H1 (cell line): ENCODE measurements around the gene PSMD7. TPM values are rescaled to one million over a fixed set of nuclear protein-coding genes. Genes with fewer than 3 reads are reported as not detected.

Experiments
- CTCF ChIA-PET: fragments of 300-600 bp; sonication (Branson Sonifier 250); formaldehyde crosslinking; loops from one replicate; lab custom pipeline; 2021; ENCODE audit not compliant: partially characterized antibody; lab: Charles Lee
- POLR2A ChIA-PET: fragments of 300-600 bp; sonication (Branson Sonifier 250); formaldehyde crosslinking; loops from one replicate; lab custom pipeline; 2021; ENCODE audit warnings: inconsistent platforms; ENCODE audit not compliant: partially characterized antibody; lab: Charles Lee
- DNase-seq, 2 experiments: peaks; one replicate each; pipeline versions ENCODE4 v3.0.0 to v3.0.0-alpha.2; 2010 to 2022; ENCODE audit warnings: low spot score in 2 of 2, low read depth in 1 of 2, mixed read lengths in 1 of 2
- FAIRE-seq: peaks from 2 replicates; lab custom pipeline; 2011; peaks lifted over from hg19 to GRCh38; lab: Jason Lieb, UNC
- H2AFZ ChIP-seq: 2 replicates; pipeline ENCODE4 v1.8.1; 2012; ENCODE audit warnings: low read length, inconsistent platforms
- H2AK5ac ChIP-seq: 2 replicates; pipeline ENCODE4 v1.6.1; 2013; ENCODE audit warnings: low read depth, low read length
- H2BK120ac ChIP-seq: replicated peaks from 2 replicates; pipeline ENCODE3; 2013; ENCODE audit warnings: low read depth, low read length, inconsistent platforms
- H2BK12ac ChIP-seq: 2 replicates; pipeline ENCODE4 v1.6.1; 2013; ENCODE audit warnings: low read depth, low read length
- H2BK15ac ChIP-seq: 2 replicates; pipeline ENCODE4 v1.6.1; 2013; ENCODE audit warnings: low read length
- H2BK20ac ChIP-seq: 2 replicates; pipeline ENCODE4 v1.6.1; 2013; ENCODE audit warnings: low read length
- H2BK5ac ChIP-seq: 2 replicates; pipeline ENCODE4 v1.6.1; 2013; ENCODE audit warnings: low read depth, low read length
- H3K14ac ChIP-seq: 2 replicates; pipeline ENCODE4 v1.6.1; 2013; ENCODE audit warnings: inconsistent platforms; ENCODE audit not compliant: insufficient read length
- H3K18ac ChIP-seq: 2 replicates; pipeline ENCODE4 v1.6.1; 2013; ENCODE audit warnings: low read length; ENCODE audit errors: extremely low read depth
- H3K23ac ChIP-seq: 2 replicates; pipeline ENCODE4 v1.6.1; 2013; ENCODE audit warnings: inconsistent platforms; ENCODE audit not compliant: insufficient read length
- H3K23me2 ChIP-seq: 2 replicates; pipeline ENCODE4 v1.6.1; 2013; ENCODE audit warnings: low read depth, low read length
- H3K27ac ChIP-seq: 2 replicates; pipeline ENCODE4 v1.6.1; 2011; ENCODE audit warnings: low read depth, low read length, inconsistent platforms
- H3K27me3 ChIP-seq, 4 experiments: replicated peaks in 1 of 4; 1 replicate in 1 of 4; 2 replicates in 3 of 4; pipeline versions ENCODE4 v1.6.1 to v1.8.1; 2011 to 2013; ENCODE audit warnings: low read length in 3 of 4, mild to moderate bottlenecking in 3 of 4, inconsistent platforms in 2 of 4, mixed read lengths in 2 of 4, moderate library complexity in 1 of 4; ENCODE audit not compliant: control insufficient read depth in 3 of 4, insufficient read depth in 3 of 4; ENCODE audit errors: extremely low read depth in 1 of 4
- H3K36me3 ChIP-seq, 4 experiments: 2 replicates each; pipeline versions ENCODE4 v1.6.1 to v1.8.1; 2011 to 2013; ENCODE audit warnings: mild to moderate bottlenecking in 4 of 4, low read length in 3 of 4, moderate library complexity in 2 of 4, control low read depth in 1 of 4, inconsistent platforms in 1 of 4; ENCODE audit not compliant: insufficient read depth in 4 of 4, control insufficient read depth in 2 of 4
- H3K4ac ChIP-seq: replicated peaks from 2 replicates; pipeline ENCODE3; 2013; ENCODE audit warnings: low read length, low read depth, mixed read lengths, inconsistent platforms; ENCODE audit not compliant: insufficient read length
- H3K4me1 ChIP-seq, 4 experiments: replicated peaks in 1 of 4; 1 replicate in 1 of 4; 2 replicates in 3 of 4; pipeline versions ENCODE4 v1.6.1 to v1.8.1; 2011 to 2013; ENCODE audit warnings: low read length in 3 of 4, inconsistent platforms in 2 of 4, mixed read lengths in 1 of 4; ENCODE audit not compliant: insufficient read depth in 4 of 4, control insufficient read depth in 3 of 4
- H3K4me2 ChIP-seq, 2 experiments: 2 replicates each; pipeline versions ENCODE4 v1.6.1 to v1.8.1; 2011 to 2013; ENCODE audit warnings: low read depth in 2 of 2, low read length in 2 of 2, control low read depth in 1 of 2, inconsistent platforms in 1 of 2, mild to moderate bottlenecking in 1 of 2; ENCODE audit not compliant: insufficient read depth in 1 of 2
- H3K4me3 ChIP-seq, 4 experiments: fragments of 200-600, 300-600 bp in 1 of 4; sonication (generic), shearing (Covaris generic), sonication (Bioruptor Twin) in 1 of 4; 2 replicates each; pipeline versions ENCODE4 v1.5.1 to v1.8.1; 2011 to 2016; ENCODE audit warnings: low read length in 4 of 4, low read depth in 3 of 4, control low read depth in 2 of 4, inconsistent platforms in 2 of 4, mild to moderate bottlenecking in 2 of 4, mixed read lengths in 1 of 4, moderate library complexity in 1 of 4; ENCODE audit not compliant: insufficient read depth in 2 of 4; ENCODE audit errors: extremely low read depth in 1 of 4
- H3K56ac ChIP-seq: replicated peaks from 2 replicates; pipeline ENCODE3; 2013; ENCODE audit warnings: low read depth, mild to moderate bottlenecking, mixed read lengths, low read length, inconsistent platforms; ENCODE audit not compliant: insufficient read length
- H3K79me1 ChIP-seq: 2 replicates; pipeline ENCODE4 v1.6.1; 2013; ENCODE audit warnings: low read depth, low read length, control low read depth
- H3K79me2 ChIP-seq, 2 experiments: 2 replicates each; pipeline versions ENCODE4 v1.6.1 to v1.8.1; 2012 to 2013; ENCODE audit warnings: low read length in 2 of 2, mild to moderate bottlenecking in 2 of 2, inconsistent platforms in 1 of 2; ENCODE audit not compliant: insufficient read depth in 2 of 2, control insufficient read depth in 1 of 2
- H3K9ac ChIP-seq, 4 experiments: replicated peaks in 1 of 4; 1 replicate in 1 of 4; 2 replicates in 3 of 4; pipeline versions ENCODE4 v1.6.1 to v1.8.1; 2011 to 2013; ENCODE audit warnings: low read depth in 3 of 4, low read length in 3 of 4, control low read depth in 2 of 4, mild to moderate bottlenecking in 2 of 4, moderate library complexity in 2 of 4, inconsistent platforms in 1 of 4; ENCODE audit errors: extremely low read depth in 1 of 4
- H3K9me3 ChIP-seq, 2 experiments: 2 replicates each; pipeline versions ENCODE4 v1.6.1 to v1.8.1; 2012 to 2013; ENCODE audit warnings: mild to moderate bottlenecking in 2 of 2, moderate library complexity in 2 of 2, control low read depth in 1 of 2, inconsistent platforms in 1 of 2, low read depth in 1 of 2, low read length in 1 of 2, mixed read lengths in 1 of 2; ENCODE audit not compliant: insufficient read depth in 2 of 2
- H4K20me1 ChIP-seq, 2 experiments: replicated peaks in 1 of 2; 2 replicates each; pipeline versions ENCODE3 to v1.8.1; 2011 to 2013; ENCODE audit warnings: inconsistent platforms in 2 of 2, low read length in 2 of 2, mild to moderate bottlenecking in 1 of 2; ENCODE audit not compliant: insufficient read depth in 2 of 2, control insufficient read depth in 1 of 2
- H4K5ac ChIP-seq: 2 replicates; pipeline ENCODE4 v1.6.1; 2013; ENCODE audit warnings: low read length, low read depth, mixed read lengths, inconsistent platforms; ENCODE audit not compliant: insufficient read length
- H4K8ac ChIP-seq: 2 replicates; pipeline ENCODE4 v1.8.0; 2013; ENCODE audit warnings: mild to moderate bottlenecking, moderate library complexity, low read length, inconsistent platforms; ENCODE audit not compliant: insufficient read depth; ENCODE audit errors: extremely low read depth
- H4K91ac ChIP-seq: replicated peaks from 2 replicates; pipeline ENCODE3; 2013; ENCODE audit warnings: low read length, mixed read lengths, inconsistent platforms; ENCODE audit not compliant: insufficient read length
- ASH2L ChIP-seq: fragments of 200-600, 300-600 bp; sonication (generic); IDR thresholded peaks from one replicate; pipeline ENCODE4 v1.7.1; 2017; ENCODE audit warnings: low read length
- CBX5 ChIP-seq: fragments of 300-800, 300-1000 bp; sonication (generic); IDR thresholded peaks from 2 replicates; pipeline ENCODE4 v1.7.1; 2016; ENCODE audit warnings: antibody characterized with exemption, low read length, low read depth
- CHD1 ChIP-seq: IDR thresholded peaks from 2 replicates; pipeline ENCODE4 v1.6.1; 2012; ENCODE audit warnings: low read depth, low read length, improper control_type of control experiment
- CTCF ChIP-seq, 3 experiments: IDR thresholded peaks; 1 replicate in 2 of 3; 2 replicates in 1 of 3; pipeline versions ENCODE4 v1.5.1 to v1.6.1; 2011; ENCODE audit warnings: low read length in 3 of 3, mild to moderate bottlenecking in 3 of 3, inconsistent platforms in 2 of 3, low read depth in 1 of 3, moderate library complexity in 1 of 3; ENCODE audit not compliant: insufficient read depth in 1 of 3; ENCODE audit errors: control extremely low read depth in 1 of 3
- KDM4A ChIP-seq: IDR thresholded peaks from one replicate; pipeline ENCODE4 v1.7.1; 2012; ENCODE audit warnings: low read depth, mild to moderate bottlenecking, moderate library complexity, low read length, inconsistent platforms; ENCODE audit not compliant: severe bottlenecking
- RAD21 ChIP-seq, 2 experiments: IDR thresholded peaks in 1 of 2; conservative IDR thresholded peaks in 1 of 2; 2 replicates each; pipeline ENCODE4 v1.6.1; 2011; ENCODE audit warnings: low read depth in 2 of 2, low read length in 2 of 2, improper control_type of control experiment in 1 of 2, inconsistent platforms in 1 of 2, mild to moderate bottlenecking in 1 of 2, moderate library complexity in 1 of 2
- WGBS, 2 experiments: shearing (Covaris generic) in 1 of 2; methylation state at CpG; one replicate each; pipeline versions ENCODE4 v1.1.6 to v1.1.7; 2013 to 2015; ENCODE audit warnings: low lambda C conversion rate in 2 of 2, mixed read lengths in 2 of 2, inconsistent platforms in 1 of 2, low coverage in 1 of 2, missing lambda C conversion rate in 1 of 2; ENCODE audit not compliant: insufficient replicate concordance in 2 of 2, insufficient coverage in 1 of 2, insufficient read length in 1 of 2; ENCODE audit errors: extremely low coverage in 1 of 2, missing lambda C conversion rate in 1 of 2; 5-methylcytosine and 5-hydroxymethylcytosine counted together
- polyA plus RNA-seq, 7 experiments: library from polyadenylated mRNA; depleted of rRNA in 3 of 7; stranded (reverse) in 5 of 7; unstranded in 2 of 7; fragments of >200 nt in 5 of 7; fragments of 200-250 nt in 2 of 7; gene quantifications; 1 replicate in 5 of 7; 2 replicates in 1 of 7; 4 replicates in 1 of 7; pipeline versions ENCODE4 v1.2.1 to v1.2.3, GENCODE V29; 2011 to 2013; ENCODE audit warnings: missing spikeins in 2 of 7, mixed read lengths in 2 of 7
- total RNA-seq: library from RNA; stranded (reverse); fragmentation: NEBNext Ultra II Directional; extraction: Animal tissue kit (Norgen Biotek cat#: 25700); gene quantifications from 2 replicates; pipeline ENCODE4 v1.2.1, GENCODE V29; 2021

Gene PSMD7
- total and polyA plus RNA-seq, 2 of the 8 experiments (the other 6 are each of a cell fraction or from before 2014, with no cell fraction given), result 91.1 to 148 TPM

- peak overlapping the region; percentile 16; the same call in 1 of the 2 replicates for H4K8ac ChIP-seq
- POLR2A ChIA-PET, result interaction anchor here (0.7 to 3.7 kb wide), 5 partner anchors 8 to 64 kb away, joined by 3 to 16 read pairs (median 3); partner anchors contain the start of gene PSMD7
- H3K4me1 ChIP-seq, result no peaks in the 10 kb centered on the region
- H3K9me3 ChIP-seq, result no peaks in the 10 kb centered on the region; a peak in 1 of 4 replicates
- H3K23me2 ChIP-seq, result no peaks in the 10 kb centered on the region
- H3K23ac ChIP-seq, result no peak overlapping the region
- no peaks in the 10 kb centered on the region for H3K79me1 ChIP-seq
- no peak overlapping the region for H2BK120ac ChIP-seq
- peaks cover 0 to 1% (median 0%) of the 10 kb centered on the region in 4 experiments; a peak in 1 of 7 replicates for H3K27me3 ChIP-seq
- no peak overlapping the region for H3K56ac ChIP-seq
- no peak overlapping the region for H3K4me2 ChIP-seq
- no peak overlapping the region for H3K4me3 ChIP-seq
- TF ChIP-seq CBX5 (no peak), RAD21 (IDR thresholded peaks at IDR 0.05 in 1 of 2, conservative IDR thresholded peaks at IDR 0.05 in 1 of 2; ENCODE audit: low read depth in 2 of 2, low read length in 2 of 2) (peak; percentile 88), KDM4A (no peak), ASH2L (no peak), CHD1 (no peak), CTCF (IDR thresholded peaks at IDR 0.05; ENCODE audit: control extremely low read depth in 1 of 3, insufficient read depth in 1 of 3, low read depth in 1 of 3, low read length in 3 of 3) (peak in 2 of 3 experiments; percentile 79 to 83; a peak in 3 of 4 replicates)
- FAIRE-seq (peak; percentile 83), DNase-seq (no peak)
- no peak overlapping the region for H2BK12ac ChIP-seq
- H2BK20ac ChIP-seq, result no peak overlapping the region
- H4K91ac ChIP-seq, result no peak overlapping the region
- 73% methylated on average over 13 of the region's 15 CpGs; no CpG with 5 or more reads in 1 of the 2 experiments for WGBS, 2 experiments
- H3K9ac ChIP-seq, result no peak overlapping the region
- H3K36me3 ChIP-seq, result peaks cover 8 to 24% (median 19%) of the 10 kb centered on the region in 4 experiments; a peak in 7 of 8 replicates
- no peak overlapping the region for H3K27ac ChIP-seq
- H2AK5ac ChIP-seq, result no peak overlapping the region
- H2AFZ ChIP-seq, result no peak overlapping the region
- no peak overlapping the region for H3K18ac ChIP-seq
- no peaks in the 10 kb centered on the region for H3K79me2 ChIP-seq
- no peak overlapping the region for H4K5ac ChIP-seq
- H3K14ac ChIP-seq, result no peak overlapping the region
- H2BK15ac ChIP-seq, result no peak overlapping the region
- H4K20me1 ChIP-seq, result peaks cover 2 to 4% of the 10 kb centered on the region in 2 experiments
- H2BK5ac ChIP-seq, result no peak overlapping the region
- CTCF ChIA-PET, result interaction anchor here (0.8 to 4.1 kb wide), 10 partner anchors 9 to 161 kb away, joined by 3 to 28 read pairs (median 4); partner anchors contain the start of gene PSMD7
- H3K4ac ChIP-seq, result no peak overlapping the region
Measured at GRCh38 chr16:74309789-74310781, 13.5 kb downstream of the PSMD7 start.
